Heart left ventricle (tissue), 13 donors: Measurements from ENCODE around the gene C10orf88.

Source experiments
- POLR2A ChIP-seq, 2 donors: fragments of 450-650 bp; IDR thresholded peaks; one replicate each; pipeline ENCODE4 v1.6.1; 2017; ENCODE audit warnings: antibody characterized with exemption in 2 of 2, mild to moderate bottlenecking in 2 of 2, moderate library complexity in 2 of 2
- TF ChIP-seq, protein P1 (sequence below), 12 donors: fragments of 200-600 bp; sonication (generic) in 4 of 12; IDR thresholded peaks; one replicate each; pipeline versions ENCODE4 v1.5.0 to v1.8.0; 2018 to 2022; ENCODE audit warnings: antibody characterized with exemption in 12 of 12, mild to moderate bottlenecking in 5 of 12
- donor health status: ischemic (EF 13 %, LVEDD 7.1; RV severe dilation, severe dysfunction).
- donor health status: DM: no; HTN: yes; CAD: no.
- donor health status: DM: no; HTN: no; CAD: no.
- donor health status: ischemic (EF 25% LVEDD 6.9; RV normal size, moderate dysfunction).
- donor health status: ischemic (EF 25% LVEDD 5.7; RV mildly dilated, moderate dysfunction).
- donor health status: ischemic (EF 35%, LVEDD 5.7; RV mildly dilated, moderate dysfunction).
- donor health status: nonischemic (EF 11% LVEDD 7.7; RV severe dilation, severe dysfunction).
- donor health status: DM: yes; HTN: yes; CAD: no.
- donor health status: PGD.
- donor health status: ischemic (EF 29% LVEDD 5.4; RV normal size, mild dysfunction).
- donor health status: nonischemic (EF 23%, LVEDD 6.1; RV moderate dilation, normal function).

DNA sequence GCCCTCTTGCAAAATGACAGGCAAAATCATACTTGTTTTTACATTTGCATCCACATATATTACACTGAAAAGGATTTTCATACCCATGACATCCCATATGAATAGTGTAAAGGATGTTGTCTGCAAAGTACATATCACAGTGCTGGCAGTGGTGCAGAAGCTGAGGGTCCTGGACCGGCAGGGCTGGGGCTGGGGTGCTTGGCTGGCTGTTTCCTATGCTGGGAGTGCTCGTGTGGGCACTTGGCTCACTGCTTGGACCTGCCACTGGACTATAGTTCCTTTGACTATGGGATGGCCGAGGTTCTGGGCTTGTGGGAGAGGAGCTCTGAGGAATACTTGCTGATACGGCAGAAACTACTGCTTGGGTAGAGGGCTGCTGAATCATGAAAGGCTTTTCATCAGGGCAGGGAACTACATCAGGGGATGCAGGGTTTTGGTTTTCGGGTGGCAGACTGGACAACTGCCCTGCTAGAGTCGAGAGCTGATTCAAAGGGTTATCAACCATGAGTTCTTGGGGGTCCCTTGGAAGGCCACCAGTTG lies 39.8 kb upstream of the C10orf88 start:
- TF ChIP-seq, protein P1, sequence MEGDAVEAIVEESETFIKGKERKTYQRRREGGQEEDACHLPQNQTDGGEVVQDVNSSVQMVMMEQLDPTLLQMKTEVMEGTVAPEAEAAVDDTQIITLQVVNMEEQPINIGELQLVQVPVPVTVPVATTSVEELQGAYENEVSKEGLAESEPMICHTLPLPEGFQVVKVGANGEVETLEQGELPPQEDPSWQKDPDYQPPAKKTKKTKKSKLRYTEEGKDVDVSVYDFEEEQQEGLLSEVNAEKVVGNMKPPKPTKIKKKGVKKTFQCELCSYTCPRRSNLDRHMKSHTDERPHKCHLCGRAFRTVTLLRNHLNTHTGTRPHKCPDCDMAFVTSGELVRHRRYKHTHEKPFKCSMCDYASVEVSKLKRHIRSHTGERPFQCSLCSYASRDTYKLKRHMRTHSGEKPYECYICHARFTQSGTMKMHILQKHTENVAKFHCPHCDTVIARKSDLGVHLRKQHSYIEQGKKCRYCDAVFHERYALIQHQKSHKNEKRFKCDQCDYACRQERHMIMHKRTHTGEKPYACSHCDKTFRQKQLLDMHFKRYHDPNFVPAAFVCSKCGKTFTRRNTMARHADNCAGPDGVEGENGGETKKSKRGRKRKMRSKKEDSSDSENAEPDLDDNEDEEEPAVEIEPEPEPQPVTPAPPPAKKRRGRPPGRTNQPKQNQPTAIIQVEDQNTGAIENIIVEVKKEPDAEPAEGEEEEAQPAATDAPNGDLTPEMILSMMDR (IDR thresholded peaks at IDR 0.05) = no peak
- TF ChIP-seq POLR2A (IDR thresholded peaks at IDR 0.05) = no peak
